Suprapubic skin (tissue), 4 donors: ENCODE data around the gene B3GNT9.

Source experiments
- EP300 ChIP-seq: sonication (generic); formaldehyde crosslinking; IDR thresholded peaks from one replicate; pipeline ENCODE4 v1.6.1; 2017; ENCODE audit warnings: antibody characterized with exemption
- POLR2A ChIP-seq, 2 donors: fragments of 450-650 bp; IDR thresholded peaks; one replicate each; pipeline ENCODE4 v1.6.1; 2017; ENCODE audit warnings: antibody characterized with exemption in 2 of 2, mild to moderate bottlenecking in 2 of 2, moderate library complexity in 2 of 2
- POLR2AphosphoS5 ChIP-seq, 3 donors: sonication (generic); formaldehyde crosslinking; IDR thresholded peaks; one replicate each; pipeline ENCODE4 v1.6.1; 2017; ENCODE audit warnings: antibody characterized with exemption in 3 of 3
- TF ChIP-seq, protein P1 (sequence below), 2 donors: fragments of 200-600 bp in 1 of 2; fragments of 450-650 bp in 1 of 2; sonication (generic) in 1 of 2; IDR thresholded peaks; one replicate each; pipeline ENCODE4 v1.5.1; 2016 to 2019; ENCODE audit warnings: antibody characterized with exemption in 2 of 2, mild to moderate bottlenecking in 1 of 2, moderate library complexity in 1 of 2

DNA sequence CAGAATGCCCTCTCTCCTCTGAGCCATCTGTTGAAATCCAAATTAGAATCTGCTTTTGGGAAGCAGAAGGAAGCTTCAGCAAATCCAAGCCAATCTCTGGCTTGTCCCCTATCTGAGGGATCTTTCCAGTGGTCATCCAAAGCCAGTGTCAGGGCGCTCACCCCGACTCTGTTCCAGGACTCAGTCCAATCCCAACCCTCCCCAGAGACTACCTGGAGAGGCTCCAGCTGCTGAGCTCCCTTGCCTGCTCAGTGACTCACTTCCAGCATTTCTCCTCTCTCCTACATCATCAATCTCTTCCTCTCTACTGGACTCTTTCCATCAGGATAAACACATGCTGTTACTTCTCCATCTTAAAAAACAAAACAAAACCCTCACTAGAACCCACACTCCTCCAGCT is 30.5 kb upstream of the B3GNT9 start:
- TF ChIP-seq, protein P1, sequence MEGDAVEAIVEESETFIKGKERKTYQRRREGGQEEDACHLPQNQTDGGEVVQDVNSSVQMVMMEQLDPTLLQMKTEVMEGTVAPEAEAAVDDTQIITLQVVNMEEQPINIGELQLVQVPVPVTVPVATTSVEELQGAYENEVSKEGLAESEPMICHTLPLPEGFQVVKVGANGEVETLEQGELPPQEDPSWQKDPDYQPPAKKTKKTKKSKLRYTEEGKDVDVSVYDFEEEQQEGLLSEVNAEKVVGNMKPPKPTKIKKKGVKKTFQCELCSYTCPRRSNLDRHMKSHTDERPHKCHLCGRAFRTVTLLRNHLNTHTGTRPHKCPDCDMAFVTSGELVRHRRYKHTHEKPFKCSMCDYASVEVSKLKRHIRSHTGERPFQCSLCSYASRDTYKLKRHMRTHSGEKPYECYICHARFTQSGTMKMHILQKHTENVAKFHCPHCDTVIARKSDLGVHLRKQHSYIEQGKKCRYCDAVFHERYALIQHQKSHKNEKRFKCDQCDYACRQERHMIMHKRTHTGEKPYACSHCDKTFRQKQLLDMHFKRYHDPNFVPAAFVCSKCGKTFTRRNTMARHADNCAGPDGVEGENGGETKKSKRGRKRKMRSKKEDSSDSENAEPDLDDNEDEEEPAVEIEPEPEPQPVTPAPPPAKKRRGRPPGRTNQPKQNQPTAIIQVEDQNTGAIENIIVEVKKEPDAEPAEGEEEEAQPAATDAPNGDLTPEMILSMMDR (IDR thresholded peaks at IDR 0.05): no peak
- TF ChIP-seq POLR2A (IDR thresholded peaks at IDR 0.05): no peak
- no peak for TF ChIP-seq POLR2AphosphoS5 (IDR thresholded peaks at IDR 0.05)
- TF ChIP-seq EP300: no peak
